Smooth muscle cell of the umbilical artery (primary cell): ENCODE measurements around the gene H1-8. TPM values are rescaled to one million over a fixed set of nuclear protein-coding genes. Genes with fewer than 3 reads are reported as not detected.

Source experiments
- total RNA-seq: library from RNA; depleted of rRNA; stranded (reverse); fragments of >200 nt; gene quantifications from 2 replicates; pipeline ENCODE4 v1.2.3, GENCODE V29; 2014

The H1-8 gene
- total RNA-seq, result not detected in 2 replicates

GRCh38 chr3:129543156-129543790, at the start of gene H1-8:
H1-8 (plus strand) TSS chr3:129543175; CDS start chr3:129543219, 44 bp downstream.

GRCh38 chr3:129528589-129529100, 14.3 kb upstream of the H1-8 start, which contains the start of gene RHO:
RHO (plus strand) TSS chr3:129528639; CDS start chr3:129528734, 95 bp downstream.

Other genes starting within 250 kb of the H1-8 start
- 0.05 TPM in 1 of 2 replicates, not detected in the other for gene EFCAB12, start 114.5 kb upstream of the H1-8 start, total RNA-seq
- gene MBD4, start 103.2 kb upstream of the H1-8 start, total RNA-seq, result 21.9 and 28.8 TPM in 2 replicates
- gene IFT122, start 103.0 kb upstream of the H1-8 start, total RNA-seq, result 22.1 and 26.4 TPM in 2 replicates
- gene RHO, start 14.5 kb upstream of the H1-8 start, total RNA-seq, result not detected in 2 replicates
- gene PLXND1, start 63.5 kb downstream of the H1-8 start, total RNA-seq, result 97.4 and 163 TPM in 2 replicates